Measurements from ENCODE around the gene LTC4S. TPM values are rescaled to one million over a fixed set of nuclear protein-coding genes. Genes with fewer than 3 reads are reported as not detected.

LTC4S gene
- total RNA-seq, 4 donors from 2014 or later, result 4.6 to 6.9 (median 4.7) TPM; not detected in 1

GRCh38 chr5:179766726-179767455 lies 26.9 kb upstream of the LTC4S start:
- DNase-seq, result no peak
- H3K27ac ChIP-seq, result peak overlapping the region in 2 of 4 donors; percentile 36 to 52
- no peaks in the 10 kb centered on the region for H3K27me3 ChIP-seq
- no peaks in the 10 kb centered on the region for H3K9me3 ChIP-seq
- H3K4me1 ChIP-seq, result peaks cover 34 to 61% (median 41%) of the 10 kb centered on the region in 3 donors
- H3K36me3 ChIP-seq, result peaks cover 12 to 67% (median 23%) of the 10 kb centered on the region in 3 donors
- intact Hi-C loops (cut with DNase I), result no loop called here
- TF ChIP-seq CTCF (IDR thresholded peaks at IDR 0.05), result no peak
- no peak for TF ChIP-seq POLR2A (IDR thresholded peaks at IDR 0.05)
- no peak overlapping the region for H3K4me3 ChIP-seq
- WGBS, 2 donors, result 75 to 77% methylated on average over 12 of the region's 12 CpGs

GRCh38 chr5:179767496-179768100 lies 26.2 kb upstream of the LTC4S start:
- DNase-seq, result no peak
- H3K9me3 ChIP-seq, result no peaks in the 10 kb centered on the region
- intact Hi-C loops (cut with DNase I), result no loop called here
- WGBS, 2 donors, result 85% methylated on average over 6 to 9 of the region's 9 CpGs
- H3K27ac ChIP-seq, result no peak overlapping the region
- TF ChIP-seq CTCF (IDR thresholded peaks at IDR 0.05), result no peak
- no peak for TF ChIP-seq POLR2A (IDR thresholded peaks at IDR 0.05)
- H3K4me3 ChIP-seq, result no peak overlapping the region
- H3K36me3 ChIP-seq, result peaks cover 19 to 74% (median 29%) of the 10 kb centered on the region in 3 donors
- H3K4me1 ChIP-seq, result peaks cover 28 to 54% (median 34%) of the 10 kb centered on the region in 3 donors
- no peaks in the 10 kb centered on the region for H3K27me3 ChIP-seq

- Histone ChIP-seq H3K4me1 (peaks cover 19 to 45% (median 25%) of the 10 kb centered on the region in 3 donors), H3K27me3 (no peaks in the 10 kb centered on the region), H3K4me3 (no peak overlapping the region), H3K36me3 (peaks cover 21 to 83% (median 36%) of the 10 kb centered on the region in 3 donors), H3K9me3 (no peaks in the 10 kb centered on the region), H3K27ac (no peak overlapping the region)
- TF ChIP-seq CTCF (IDR thresholded peaks at IDR 0.05) (no peak), POLR2A (IDR thresholded peaks at IDR 0.05) (no peak)
- no peak for DNase-seq
- intact Hi-C loops (cut with DNase I), result no loop called here
- 84 to 88% methylated on average over 15 to 16 of the region's 18 CpGs for WGBS, 2 donors
Measured at GRCh38 chr5:179768326-179769085, 25.3 kb upstream of the LTC4S start.

GRCh38 chr5:179769271-179769670 lies 24.5 kb upstream of the LTC4S start:
- intact Hi-C loops (cut with DNase I), result no loop called here
- WGBS, 2 donors, result 61 to 79% methylated on average over 3 to 5 of the region's 6 CpGs
- TF ChIP-seq CTCF (IDR thresholded peaks at IDR 0.05), result no peak
- no peak for TF ChIP-seq POLR2A (IDR thresholded peaks at IDR 0.05)
- Histone ChIP-seq H3K4me1 (peaks cover 15 to 37% (median 18%) of the 10 kb centered on the region in 3 donors), H3K27ac (no peak overlapping the region), H3K36me3 (peaks cover 26 to 91% (median 44%) of the 10 kb centered on the region in 3 donors), H3K9me3 (no peaks in the 10 kb centered on the region), H3K27me3 (no peaks in the 10 kb centered on the region), H3K4me3 (no peak overlapping the region)
- no peak for DNase-seq

Data from esophagus squamous epithelium (tissue), 5 donors.